Stimulated activated CD4-positive, alpha-beta T cell treated with anti-CD3 and anti-CD28 coated beads, Interleukin-1b, Interleukin-23, amount 100 ng/mL, for 1 hour (primary cell): ENCODE data around the gene MAN2B2.
"Not testable (repeated sequence)": the region's sequence is repeated elsewhere in the genome, so short reads cannot be mapped to it uniquely, and the experiment has no call there.

Experiments
- DNase-seq, 2 donors: peaks; one replicate each; pipeline ENCODE4 v3.0.0-alpha.2; 2020; ENCODE audit warnings: low read depth in 2 of 2

The MAN2B2 gene

GRCh38 chr4:6616087-6616995 lies 41.4 kb downstream of the MAN2B2 start:
- DNase-seq = no peak

- no peak for DNase-seq
Measured at GRCh38 chr4:6617246-6617645, 42.3 kb downstream of the MAN2B2 start.

- DNase-seq = no peak
Measured at GRCh38 chr4:6618386-6619115, 43.6 kb downstream of the MAN2B2 start.

GRCh38 chr4:6619116-6619465 lies 44.1 kb downstream of the MAN2B2 start:
- no peak for DNase-seq

- no peak for DNase-seq
Measured at GRCh38 chr4:6619466-6620255, 44.7 kb downstream of the MAN2B2 start.

- DNase-seq = no peak
Measured at GRCh38 chr4:6620296-6620695, 45.3 kb downstream of the MAN2B2 start.

GRCh38 chr4:6620891-6621555 lies 46.0 kb downstream of the MAN2B2 start:
- DNase-seq = no peak

GRCh38 chr4:6621556-6621927 lies 46.6 kb downstream of the MAN2B2 start:
- DNase-seq = no peak

- DNase-seq = no peak
Measured at GRCh38 chr4:6622744-6623143, 47.8 kb downstream of the MAN2B2 start.

- DNase-seq = no peak
Measured at GRCh38 chr4:6625256-6625655, 50.3 kb downstream of the MAN2B2 start.

GRCh38 chr4:6626066-6626465 lies 51.1 kb downstream of the MAN2B2 start:
- DNase-seq = no peak

GRCh38 chr4:6627832-6628231 lies 52.8 kb downstream of the MAN2B2 start:
- DNase-seq = no peak

- DNase-seq = not testable (repeated sequence)
Measured at GRCh38 chr4:6628484-6628883, 53.5 kb downstream of the MAN2B2 start.

- no peak for DNase-seq
Measured at GRCh38 chr4:6632125-6632524, 57.1 kb downstream of the MAN2B2 start.

GRCh38 chr4:6633091-6633906 lies 58.3 kb downstream of the MAN2B2 start:
- no peak for DNase-seq

- DNase-seq = no peak
Measured at GRCh38 chr4:6634746-6635145, 59.8 kb downstream of the MAN2B2 start.

- DNase-seq = no peak
Measured at GRCh38 chr4:6639137-6639680, 64.2 kb downstream of the MAN2B2 start.

- DNase-seq = peak; percentile 81 to 85
Measured at GRCh38 chr4:6640292-6641163, 65.5 kb downstream of the MAN2B2 start, which contains the start of gene MRFAP1. MRFAP1 (plus strand) TSS chr4:6640685; CDS start chr4:6640863, 178 bp downstream.

GRCh38 chr4:6641164-6641970 lies 66.4 kb downstream of the MAN2B2 start:
- peak in 1 of 2 donors; percentile 10 for DNase-seq
